GM12874 (cell line): ENCODE results near the gene MMP13.

Source experiments
- TF ChIP-seq, protein P1 (sequence below): IDR thresholded peaks from 2 replicates; pipeline ENCODE4 v1.5.1; 2011; ENCODE audit warnings: low read depth, mild to moderate bottlenecking, control low read depth, low read length, moderate library complexity; ENCODE audit not compliant: insufficient read depth

MMP13 gene

DNA sequence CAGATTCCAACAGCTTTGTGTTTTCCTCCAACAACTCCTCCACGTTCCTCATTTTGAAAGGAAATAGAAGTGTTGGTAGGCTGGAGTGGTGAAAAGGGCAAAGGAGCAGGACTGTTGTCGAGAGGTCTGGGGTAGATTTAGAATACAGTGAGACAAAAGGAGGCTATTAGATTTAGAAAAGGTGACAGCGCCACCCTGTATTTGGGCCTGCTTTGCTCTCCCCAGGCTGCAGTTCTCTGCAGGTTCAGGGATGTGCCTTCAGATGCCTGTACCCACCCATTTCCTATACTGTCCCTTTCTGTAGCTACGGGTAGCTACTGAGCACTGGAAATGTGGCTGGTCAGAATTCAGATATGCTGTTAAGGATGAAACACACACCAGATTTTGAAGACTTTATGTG, 20.8 kb downstream of the MMP13 start:
- TF ChIP-seq, protein P1, sequence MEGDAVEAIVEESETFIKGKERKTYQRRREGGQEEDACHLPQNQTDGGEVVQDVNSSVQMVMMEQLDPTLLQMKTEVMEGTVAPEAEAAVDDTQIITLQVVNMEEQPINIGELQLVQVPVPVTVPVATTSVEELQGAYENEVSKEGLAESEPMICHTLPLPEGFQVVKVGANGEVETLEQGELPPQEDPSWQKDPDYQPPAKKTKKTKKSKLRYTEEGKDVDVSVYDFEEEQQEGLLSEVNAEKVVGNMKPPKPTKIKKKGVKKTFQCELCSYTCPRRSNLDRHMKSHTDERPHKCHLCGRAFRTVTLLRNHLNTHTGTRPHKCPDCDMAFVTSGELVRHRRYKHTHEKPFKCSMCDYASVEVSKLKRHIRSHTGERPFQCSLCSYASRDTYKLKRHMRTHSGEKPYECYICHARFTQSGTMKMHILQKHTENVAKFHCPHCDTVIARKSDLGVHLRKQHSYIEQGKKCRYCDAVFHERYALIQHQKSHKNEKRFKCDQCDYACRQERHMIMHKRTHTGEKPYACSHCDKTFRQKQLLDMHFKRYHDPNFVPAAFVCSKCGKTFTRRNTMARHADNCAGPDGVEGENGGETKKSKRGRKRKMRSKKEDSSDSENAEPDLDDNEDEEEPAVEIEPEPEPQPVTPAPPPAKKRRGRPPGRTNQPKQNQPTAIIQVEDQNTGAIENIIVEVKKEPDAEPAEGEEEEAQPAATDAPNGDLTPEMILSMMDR = no peak

DNA sequence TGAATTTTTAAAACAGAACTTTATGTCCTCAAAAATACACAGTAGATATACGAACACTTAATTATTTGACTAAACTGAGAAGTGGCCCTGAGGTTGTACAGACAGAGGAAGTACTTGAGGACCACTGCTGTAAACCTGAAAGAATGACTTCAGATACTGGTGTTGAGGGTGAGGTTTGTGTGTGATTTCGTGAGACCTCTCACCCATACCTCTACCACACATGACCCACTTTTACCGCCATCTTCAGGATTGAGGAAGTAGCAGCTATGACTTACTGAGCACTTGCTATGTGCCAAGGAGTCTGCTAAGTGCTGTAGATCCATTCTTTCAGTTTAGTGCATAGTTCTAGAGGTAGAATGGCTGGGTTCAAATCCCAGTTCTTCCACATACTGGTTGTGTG, 21.9 kb downstream of the MMP13 start:
- TF ChIP-seq, protein P1 = no peak

DNA sequence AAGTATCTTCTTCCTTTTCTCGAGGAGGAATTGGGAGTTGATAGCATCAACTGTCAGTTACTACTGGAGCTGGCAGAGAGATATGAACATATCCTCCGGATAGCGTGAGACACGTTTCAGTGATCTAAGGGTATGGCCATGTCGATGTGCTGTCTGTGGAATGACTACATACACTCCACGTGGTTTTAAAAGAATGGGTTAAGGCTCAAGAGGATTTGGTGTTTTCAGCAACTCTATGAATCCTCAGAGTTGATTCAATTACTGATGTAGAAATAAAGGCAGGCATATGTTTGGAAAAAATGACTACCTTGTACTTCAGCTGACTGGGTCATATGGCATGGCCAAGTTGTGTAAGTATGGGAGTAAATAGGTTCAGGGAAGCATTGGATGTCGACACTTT, 22.9 kb downstream of the MMP13 start:
- TF ChIP-seq, protein P1 = no peak

DNA sequence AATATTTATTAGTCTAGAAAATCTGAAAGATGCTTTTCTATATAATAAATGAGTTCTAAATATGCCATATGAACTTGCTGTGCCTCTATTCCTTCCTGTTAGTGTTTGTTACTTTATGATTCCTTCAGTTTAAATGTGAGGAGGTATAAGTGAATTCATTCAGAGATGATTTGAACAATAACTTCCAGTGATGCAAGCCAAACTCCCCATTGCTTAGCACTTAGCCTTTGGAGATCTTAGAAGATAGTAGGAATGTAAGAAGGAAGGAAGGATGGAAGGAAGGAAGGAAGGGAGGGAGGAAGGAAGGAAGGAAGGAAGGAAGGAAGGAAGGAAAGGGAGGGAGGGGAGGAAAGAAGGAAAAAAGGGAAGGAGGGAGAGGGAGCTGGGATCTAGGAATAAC, 25.1 kb downstream of the MMP13 start:
- TF ChIP-seq, protein P1 = no peak

DNA sequence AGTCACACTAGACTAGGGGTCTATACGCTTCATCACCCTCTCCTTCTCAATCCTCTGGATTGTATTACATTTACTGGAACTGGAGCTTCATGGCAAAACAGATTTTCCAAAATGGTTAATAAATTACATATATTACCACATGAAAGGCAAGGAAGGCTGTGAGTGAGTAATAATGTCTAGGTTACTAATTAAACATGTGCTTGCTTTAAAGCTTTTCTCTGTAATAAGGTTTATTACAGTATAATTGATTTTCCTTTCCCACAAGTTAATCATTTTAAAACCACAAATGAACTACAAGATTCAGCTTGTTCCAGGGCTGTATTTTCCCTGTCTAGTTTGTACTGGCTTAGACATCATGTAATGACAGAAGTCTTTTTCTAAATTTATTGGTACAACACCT, 25.6 kb downstream of the MMP13 start:
- TF ChIP-seq, protein P1 = no peak

DNA sequence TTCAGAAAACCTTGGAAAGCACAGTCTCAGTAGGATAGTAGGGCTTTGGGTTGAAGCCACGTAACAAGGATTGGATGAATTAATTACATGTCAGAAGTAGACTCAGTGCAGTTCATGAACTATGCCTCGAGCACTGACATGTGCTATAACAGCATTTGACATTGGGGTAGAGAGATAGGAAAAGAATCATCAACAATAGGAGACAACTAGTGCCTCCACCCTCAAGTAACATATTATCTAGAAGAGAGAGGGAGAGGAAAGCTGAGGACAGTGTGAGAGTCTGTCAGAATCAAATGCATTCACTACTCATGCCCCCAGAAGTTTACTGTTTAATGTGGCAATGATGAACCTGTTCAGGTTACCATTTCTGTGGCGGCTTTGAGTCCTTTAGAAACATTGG, 26.4 kb downstream of the MMP13 start:
- TF ChIP-seq, protein P1 = no peak

DNA sequence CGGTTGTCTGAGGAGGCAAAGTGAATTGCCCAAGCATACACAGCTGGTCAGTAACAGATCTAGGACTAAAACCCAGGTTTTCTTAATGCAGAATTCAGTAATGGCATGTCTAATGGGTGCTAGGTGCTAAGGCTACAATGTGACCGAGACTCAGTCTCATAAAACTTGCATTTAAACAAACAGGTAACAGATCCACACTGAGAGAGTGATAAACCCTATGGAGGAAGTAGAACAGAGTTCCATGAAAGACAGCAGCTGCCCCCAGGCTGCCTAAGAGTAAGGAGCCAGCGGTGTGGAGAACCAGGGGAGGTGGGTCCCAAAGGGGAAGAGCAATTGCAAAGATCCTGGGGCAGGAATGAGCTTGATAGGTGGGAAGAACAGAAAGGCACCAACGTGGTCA, 27.3 kb downstream of the MMP13 start:
- TF ChIP-seq, protein P1 = no peak

DNA sequence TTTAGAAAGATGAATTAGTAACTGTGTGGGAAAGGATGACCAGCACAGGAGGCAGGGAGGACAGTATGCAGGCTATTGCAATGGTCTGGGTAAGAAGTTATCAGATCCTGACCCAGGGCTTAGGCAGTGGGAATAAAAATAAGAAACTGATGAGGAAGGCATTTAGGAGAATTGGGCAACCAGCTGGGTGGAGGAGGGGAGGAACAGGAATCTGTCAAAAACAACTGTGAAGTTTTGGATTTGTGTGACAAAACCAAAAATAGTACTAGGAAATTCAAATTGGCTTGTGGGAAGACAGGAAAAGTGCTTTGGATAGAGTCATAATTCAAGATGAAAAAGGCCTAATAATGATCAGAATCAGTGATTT, 27.9 kb downstream of the MMP13 start:
- TF ChIP-seq, protein P1 = no peak
